HL-60 (cell line): Measurements from ENCODE around the gene OR56A5.

Source experiments
- DNase-seq, 2 experiments: peaks; one replicate each; pipeline ENCODE4 v3.0.0-alpha.2; 2010 to 2020; ENCODE audit warnings: low read depth in 1 of 2, low spot score in 1 of 2
- H3K27ac ChIP-seq: fragments of 250-450 bp; sonication (Bioruptor Pico); replicated peaks from 2 replicates; pipeline ENCODE4 v1.5.1; 2020; ENCODE audit warnings: mild to moderate bottlenecking, moderate library complexity
- H3K27me3 ChIP-seq: fragments of 250-450 bp; sonication (Bioruptor Pico); 2 replicates; pipeline ENCODE4 v1.5.1; 2021; ENCODE audit warnings: mild to moderate bottlenecking, moderate library complexity; ENCODE audit not compliant: insufficient read depth, poor library complexity, severe bottlenecking
- H3K4me3 ChIP-seq: replicated peaks from 2 replicates; pipeline ENCODE4 v1.5.1; 2011; ENCODE audit warnings: mild to moderate bottlenecking, control low read depth, low read length; ENCODE audit not compliant: insufficient read depth
- CTCF ChIP-seq: IDR thresholded peaks from one replicate; pipeline ENCODE4 v1.5.1; 2011; ENCODE audit warnings: low read length, control low read depth, inconsistent platforms; ENCODE audit not compliant: insufficient read depth
- GABPA ChIP-seq: IDR thresholded peaks from 2 replicates; pipeline ENCODE4 v1.6.1; 2012; ENCODE audit warnings: low read depth
- POLR2AphosphoS5 ChIP-seq: IDR thresholded peaks from 2 replicates; pipeline ENCODE4 v1.6.1; 2012; ENCODE audit warnings: low read depth
- REST ChIP-seq: IDR thresholded peaks from 2 replicates; pipeline ENCODE4 v1.6.1; 2012; ENCODE audit warnings: low read depth; ENCODE audit not compliant: insufficient replicate concordance

Gene OR56A5

GRCh38 chr11:5922749-5923426 lies 45.4 kb downstream of the OR56A5 start:
- Histone ChIP-seq H3K27me3 (no peaks in the 10 kb centered on the region), H3K27ac (no peak overlapping the region), H3K4me3 (no peak overlapping the region)
- TF ChIP-seq GABPA (no peak), CTCF (no peak), REST (no peak), POLR2AphosphoS5 (no peak)
- no peak for DNase-seq
